DND-41 (cell line): ENCODE results near the gene RARB.

Source experiments
- EZH2 ChIP-seq: IDR thresholded peaks from 3 replicates; pipeline ENCODE4 v1.6.1; 2012; ENCODE audit warnings: borderline replicate concordance, low read depth, mild to moderate bottlenecking, moderate library complexity, low read length, inconsistent platforms; ENCODE audit not compliant: severe bottlenecking
- TF ChIP-seq, protein P1 (sequence below): IDR thresholded peaks from 2 replicates; pipeline ENCODE4 v1.5.1; 2012; ENCODE audit warnings: borderline replicate concordance, low read length, moderate library complexity, mild to moderate bottlenecking; ENCODE audit not compliant: poor library complexity, severe bottlenecking; ENCODE audit errors: extremely low read depth

DNA sequence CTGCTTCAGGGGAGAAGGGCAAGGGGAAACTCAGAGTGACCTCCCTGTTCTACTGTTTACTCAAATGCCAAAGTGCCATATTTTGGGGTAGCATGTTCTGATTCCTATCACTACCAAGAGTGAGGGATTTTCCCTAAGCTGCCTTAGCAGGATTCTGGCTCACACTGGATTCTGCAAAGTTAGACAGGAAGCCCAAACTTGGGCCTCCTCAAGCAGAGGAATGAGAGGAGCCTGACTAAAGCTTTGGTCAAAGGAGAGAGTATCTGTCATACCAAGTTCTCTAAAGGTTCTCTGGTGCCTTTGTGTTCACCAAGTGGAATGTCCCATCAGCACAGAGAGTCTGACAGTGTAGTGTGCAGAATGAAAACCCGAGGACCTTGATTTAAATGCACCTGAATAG is 8.8 kb upstream of the RARB start:
- no peak for TF ChIP-seq EZH2
- TF ChIP-seq, protein P1, sequence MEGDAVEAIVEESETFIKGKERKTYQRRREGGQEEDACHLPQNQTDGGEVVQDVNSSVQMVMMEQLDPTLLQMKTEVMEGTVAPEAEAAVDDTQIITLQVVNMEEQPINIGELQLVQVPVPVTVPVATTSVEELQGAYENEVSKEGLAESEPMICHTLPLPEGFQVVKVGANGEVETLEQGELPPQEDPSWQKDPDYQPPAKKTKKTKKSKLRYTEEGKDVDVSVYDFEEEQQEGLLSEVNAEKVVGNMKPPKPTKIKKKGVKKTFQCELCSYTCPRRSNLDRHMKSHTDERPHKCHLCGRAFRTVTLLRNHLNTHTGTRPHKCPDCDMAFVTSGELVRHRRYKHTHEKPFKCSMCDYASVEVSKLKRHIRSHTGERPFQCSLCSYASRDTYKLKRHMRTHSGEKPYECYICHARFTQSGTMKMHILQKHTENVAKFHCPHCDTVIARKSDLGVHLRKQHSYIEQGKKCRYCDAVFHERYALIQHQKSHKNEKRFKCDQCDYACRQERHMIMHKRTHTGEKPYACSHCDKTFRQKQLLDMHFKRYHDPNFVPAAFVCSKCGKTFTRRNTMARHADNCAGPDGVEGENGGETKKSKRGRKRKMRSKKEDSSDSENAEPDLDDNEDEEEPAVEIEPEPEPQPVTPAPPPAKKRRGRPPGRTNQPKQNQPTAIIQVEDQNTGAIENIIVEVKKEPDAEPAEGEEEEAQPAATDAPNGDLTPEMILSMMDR: no peak
